ENCODE measurements around the gene ESCO1. TPM values are rescaled to one million over a fixed set of nuclear protein-coding genes. Genes with fewer than 3 reads are reported as not detected.
"Not testable (repeated sequence)": the region's sequence is repeated elsewhere in the genome, so short reads cannot be mapped to it uniquely, and the experiment has no call there.

Gene ESCO1
- total RNA-seq, 1 donor from 2014 or later, result 20.0 TPM

DNA sequence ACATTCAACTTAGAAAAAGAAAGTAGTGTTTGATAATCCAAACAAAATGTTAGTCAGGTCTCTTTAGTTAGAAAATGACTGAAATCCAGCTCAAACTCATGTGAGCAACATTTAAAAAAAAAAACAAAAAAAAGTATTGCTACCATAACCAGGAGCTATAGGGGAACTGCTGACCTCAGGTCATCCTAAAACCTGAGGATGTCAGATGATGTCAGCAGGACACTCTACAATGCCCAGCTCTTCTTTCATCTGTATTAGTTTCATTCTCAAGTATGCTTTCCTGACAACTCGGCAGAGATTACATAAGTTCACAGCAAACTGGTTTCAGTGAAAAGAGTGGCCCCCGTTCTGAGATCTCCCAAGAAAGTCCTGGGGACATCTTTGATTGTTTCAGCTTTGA, 4.2 kb upstream of the ESCO1 start:
- intact Hi-C loops (cut with micrococcal nuclease), result loop anchor here (5.0 kb wide), 1 partner anchor 117 kb away; no protein-coding TSS in a partner anchor
- no peak overlapping the region for H3K4me3 Mint-ChIP-seq
- H3K27ac Mint-ChIP-seq, result no peak overlapping the region
- peaks cover 11% of the 10 kb centered on the region for H3K4me1 Mint-ChIP-seq
- no peak for DNase-seq
- H3K36me3 Mint-ChIP-seq (ENCODE audit: low read depth), result peaks cover 3% of the 10 kb centered on the region
- H3K9me3 Mint-ChIP-seq, result no peaks in the 10 kb centered on the region
- H3K27me3 Mint-ChIP-seq, result no peaks in the 10 kb centered on the region

DNA sequence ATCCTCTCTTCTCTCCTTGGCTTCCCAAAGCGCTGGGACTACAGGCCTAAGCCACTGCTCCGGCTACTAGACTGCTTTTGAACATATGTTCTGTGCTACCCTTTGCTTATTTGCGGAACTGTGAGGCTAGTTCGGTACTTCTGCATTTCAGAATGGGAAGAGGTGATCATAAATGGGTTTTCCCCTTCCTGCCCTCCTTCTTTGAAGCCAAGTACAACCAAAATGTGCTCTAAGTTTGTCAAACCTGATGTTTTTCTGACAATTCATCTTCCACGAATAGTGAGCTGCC, 1.7 kb upstream of the ESCO1 start:
- H3K4me3 Mint-ChIP-seq, result no peak overlapping the region
- H3K4me1 Mint-ChIP-seq, result peaks cover 22% of the 10 kb centered on the region
- H3K27me3 Mint-ChIP-seq, result no peaks in the 10 kb centered on the region
- intact Hi-C loops (cut with micrococcal nuclease), result loop anchor here (5.0 kb wide), 1 partner anchor 115 kb away; no protein-coding TSS in a partner anchor
- H3K27ac Mint-ChIP-seq, result no peak overlapping the region
- no peak for DNase-seq
- H3K36me3 Mint-ChIP-seq (ENCODE audit: low read depth), result peaks cover 9% of the 10 kb centered on the region
- H3K9me3 Mint-ChIP-seq, result no peaks in the 10 kb centered on the region

DNA sequence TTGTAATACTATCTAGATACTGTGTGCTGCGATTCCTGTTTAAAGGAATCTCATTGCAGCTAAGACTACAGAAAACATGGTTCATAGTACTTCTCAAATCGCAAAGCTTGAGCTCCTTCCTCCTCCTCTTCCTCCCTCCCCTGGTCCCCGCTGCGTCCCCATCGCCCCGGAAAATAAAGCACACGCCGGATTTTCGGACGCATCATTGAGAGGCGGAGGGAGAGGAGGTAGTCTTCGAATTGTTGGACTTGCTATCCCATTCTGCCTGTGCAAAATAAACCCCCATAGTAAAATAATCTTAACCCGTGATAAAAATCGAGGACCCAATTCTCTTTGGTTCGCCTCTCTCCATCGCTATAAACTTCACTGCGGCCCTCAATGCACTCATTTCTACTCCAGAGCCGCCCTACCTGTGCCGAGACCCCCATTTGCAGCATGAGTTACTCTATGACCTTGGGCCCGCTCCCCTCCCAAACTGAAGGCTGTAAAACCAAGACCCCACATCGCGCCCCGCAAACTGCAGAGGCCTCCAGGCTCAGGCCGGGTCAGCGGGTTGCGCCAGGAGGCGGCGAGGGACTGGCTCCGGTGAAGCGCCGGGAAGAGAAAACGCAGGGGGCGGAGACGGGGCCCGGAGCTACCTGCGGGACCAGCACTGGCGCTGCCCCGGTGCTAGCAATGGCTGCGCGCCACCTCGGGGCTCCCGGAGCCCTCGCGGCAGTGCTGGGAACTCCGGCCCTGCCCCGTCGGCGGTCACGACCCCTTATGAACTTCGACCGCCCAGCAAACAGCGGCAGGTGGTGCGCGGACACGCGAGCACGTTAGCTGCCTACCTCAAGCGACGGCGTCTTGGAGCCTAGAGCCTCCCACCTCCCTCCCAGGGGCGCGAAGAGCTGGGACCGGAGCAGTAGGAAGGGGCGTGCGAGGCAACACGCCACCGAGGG, 649 bp downstream of the ESCO1 start:
- intact Hi-C loops (cut with micrococcal nuclease), result loop anchor here (1.0 to 5.0 kb wide), 5 partner anchors 12 to 489 kb away; partner anchors contain the start of genes ABHD3, MIB1, ROCK1 and SNRPD1

DNA sequence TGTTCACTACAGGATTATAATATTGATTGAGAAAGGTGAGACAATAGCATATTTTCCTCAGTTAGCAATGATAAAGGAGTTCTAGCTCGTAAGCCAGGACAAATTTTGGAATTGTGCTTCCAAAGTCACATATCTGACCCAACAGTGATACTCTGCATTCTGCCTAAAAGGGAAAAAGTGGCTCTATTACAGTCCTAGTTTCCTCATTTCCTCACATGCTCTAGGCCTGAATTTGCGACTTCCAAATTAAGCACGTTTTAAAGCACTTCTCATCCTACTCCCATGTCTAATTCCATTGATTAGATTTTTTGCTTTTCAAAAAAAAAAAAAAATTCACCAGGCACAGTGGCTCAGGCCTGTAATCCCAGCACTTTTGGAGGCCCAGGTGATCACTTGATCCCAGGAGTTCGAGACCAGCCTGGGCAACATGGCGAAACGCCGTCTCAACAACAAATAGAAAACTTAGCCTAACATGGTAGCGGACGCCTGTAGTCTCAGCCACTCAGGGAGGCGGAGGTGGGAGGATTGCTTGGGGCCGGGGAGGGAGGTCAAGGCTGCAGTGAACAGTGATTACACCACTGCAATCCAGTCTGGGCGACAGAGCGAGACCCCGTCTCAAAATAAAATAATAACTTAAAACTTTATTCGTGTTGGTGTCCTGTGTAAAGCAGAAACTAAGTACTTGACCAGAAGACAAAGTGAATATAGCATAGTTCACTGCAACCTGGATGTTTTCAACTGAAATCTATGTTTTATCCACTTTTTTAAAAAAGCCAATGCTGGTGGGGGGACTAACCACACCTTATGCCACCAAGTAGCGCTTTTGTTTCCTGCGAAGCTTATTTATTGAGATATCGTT, 1.5 kb downstream of the ESCO1 start:
- Mint-ChIP-seq H3K27ac (peak overlapping the region; percentile 95), H3K4me1 (peaks cover 27% of the 10 kb centered on the region), H3K4me3 (peak overlapping the region; percentile 94), H3K9me3 (no peaks in the 10 kb centered on the region), H3K36me3 (ENCODE audit: low read depth) (peaks cover 17% of the 10 kb centered on the region), H3K27me3 (no peaks in the 10 kb centered on the region)
- intact Hi-C loops (cut with micrococcal nuclease), result no loop called here
- DNase-seq, result no peak

More for the DNA sequence above, 649 bp downstream of the ESCO1 start:
- no peaks in the 10 kb centered on the region for H3K27me3 Mint-ChIP-seq
- H3K9me3 Mint-ChIP-seq, result no peaks in the 10 kb centered on the region
- peaks cover 26% of the 10 kb centered on the region for H3K4me1 Mint-ChIP-seq
- H3K36me3 Mint-ChIP-seq (ENCODE audit: low read depth), result peaks cover 13% of the 10 kb centered on the region
- H3K4me3 Mint-ChIP-seq, result peak overlapping the region; percentile 94
- peak overlapping the region; percentile 95 for H3K27ac Mint-ChIP-seq
- DNase-seq, result peak; percentile 76

DNA sequence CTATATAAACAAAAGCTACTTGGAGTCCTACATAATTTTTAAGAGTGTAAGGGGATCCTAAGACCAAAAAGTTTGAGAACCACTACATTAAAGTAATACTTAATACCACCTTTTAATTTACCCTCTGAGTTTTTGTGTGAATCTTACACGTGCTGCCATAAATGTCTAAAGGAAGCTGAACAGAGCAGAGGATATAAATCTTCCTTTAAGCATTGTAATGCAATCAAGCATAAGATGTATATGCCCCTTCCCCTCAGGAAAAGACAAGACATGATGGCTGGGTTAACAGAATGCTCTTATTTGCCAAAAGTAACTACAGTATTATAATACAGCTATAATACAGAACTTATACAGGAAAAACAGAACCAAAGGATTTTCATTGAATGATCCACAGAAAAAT, 2.9 kb downstream of the ESCO1 start:
- H3K27ac Mint-ChIP-seq, result peak overlapping the region; percentile 51
- peaks cover 29% of the 10 kb centered on the region for H3K4me1 Mint-ChIP-seq
- peaks cover 22% of the 10 kb centered on the region for H3K36me3 Mint-ChIP-seq (ENCODE audit: low read depth)
- intact Hi-C loops (cut with micrococcal nuclease), result no loop called here
- no peaks in the 10 kb centered on the region for H3K9me3 Mint-ChIP-seq
- no peaks in the 10 kb centered on the region for H3K27me3 Mint-ChIP-seq
- peak; percentile 19 for DNase-seq
- H3K4me3 Mint-ChIP-seq, result peak overlapping the region; percentile 26

DNA sequence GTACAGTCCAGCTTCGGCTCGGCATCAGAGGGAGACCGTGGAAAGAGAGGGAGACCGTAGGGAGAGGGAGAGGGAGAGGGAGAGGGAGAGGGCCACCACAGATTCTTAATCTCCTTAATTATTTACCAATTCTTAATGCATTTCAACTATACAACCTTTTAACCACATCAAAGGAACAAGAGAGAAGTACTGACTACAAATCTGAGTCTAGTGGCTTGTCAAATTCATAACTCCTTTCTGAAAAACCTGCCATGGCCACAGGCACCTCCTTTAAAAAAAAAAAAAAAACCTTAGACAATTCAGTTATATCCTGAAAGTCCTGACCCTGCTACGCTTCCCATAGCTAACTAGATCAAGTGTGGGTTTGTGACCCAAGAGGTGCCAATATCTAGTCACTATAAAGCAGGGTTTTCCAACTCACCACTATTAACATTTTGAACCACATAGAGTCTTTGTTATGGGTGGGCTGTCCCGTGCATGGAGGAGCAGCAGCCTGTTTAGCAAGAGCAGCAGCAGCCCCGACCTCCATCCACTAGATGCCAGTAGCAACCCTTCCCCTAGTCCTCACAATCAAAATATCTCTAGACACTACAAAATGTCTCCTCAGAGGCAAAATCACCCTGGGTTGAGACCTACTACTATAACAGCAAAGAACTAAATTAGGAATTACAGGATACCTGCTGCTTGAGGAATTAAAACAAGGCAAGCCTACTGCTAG, 6.8 kb downstream of the ESCO1 start:
- intact Hi-C loops (cut with micrococcal nuclease), result no loop called here
- H3K27me3 Mint-ChIP-seq, result no peaks in the 10 kb centered on the region
- peaks cover 12% of the 10 kb centered on the region for H3K4me1 Mint-ChIP-seq
- H3K27ac Mint-ChIP-seq, result no peak overlapping the region
- no peaks in the 10 kb centered on the region for H3K9me3 Mint-ChIP-seq
- H3K4me3 Mint-ChIP-seq, result no peak overlapping the region
- H3K36me3 Mint-ChIP-seq (ENCODE audit: low read depth), result peaks cover 26% of the 10 kb centered on the region
- no peak for DNase-seq

DNA sequence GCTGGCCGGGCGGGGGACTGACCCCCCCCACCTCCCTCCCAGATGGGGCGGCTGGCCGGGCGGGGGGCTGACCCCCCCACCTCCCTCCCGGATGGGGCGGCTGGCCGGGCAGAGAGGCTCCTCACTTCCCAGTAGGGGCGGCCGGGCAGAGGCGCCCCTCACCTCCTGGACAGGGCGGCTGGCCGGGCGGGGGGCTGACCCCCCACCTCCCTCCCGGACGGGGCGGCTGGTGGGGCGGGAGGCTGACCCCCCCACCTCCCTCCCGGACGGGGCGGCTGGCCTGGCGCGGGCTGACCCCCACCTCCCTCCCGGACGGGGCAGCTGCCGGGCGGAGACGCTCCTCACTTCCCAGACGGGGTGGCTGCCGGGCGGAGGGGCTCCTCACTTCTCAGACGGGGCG, 8.1 kb downstream of the ESCO1 start:
- DNase-seq; H3K9me3 Mint-ChIP-seq; H3K27me3 Mint-ChIP-seq; H3K4me3 Mint-ChIP-seq; H3K4me1 Mint-ChIP-seq; H3K27ac Mint-ChIP-seq; intact Hi-C loops (cut with micrococcal nuclease): not testable (repeated sequence)
- peaks cover 29% of the 10 kb centered on the region for H3K36me3 Mint-ChIP-seq (ENCODE audit: low read depth)

DNA sequence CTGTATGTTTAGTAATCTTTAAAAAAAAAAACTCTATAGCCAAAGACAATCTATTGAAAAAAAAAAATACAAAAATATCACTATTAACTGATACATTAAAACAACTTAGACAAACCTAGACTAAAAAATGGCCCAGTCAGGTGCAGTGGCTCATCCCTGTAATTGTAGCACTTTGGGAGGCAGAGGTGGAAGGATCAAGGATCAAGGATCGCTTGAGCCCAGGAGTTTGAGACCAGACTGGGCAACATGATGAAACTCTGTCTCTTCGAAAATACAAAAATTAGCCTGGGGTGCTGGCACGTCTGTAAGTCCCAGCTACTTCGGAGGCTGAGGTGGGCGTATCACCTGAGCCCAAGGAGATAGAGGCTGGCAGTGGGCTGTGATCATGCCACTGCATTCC, 16.1 kb downstream of the ESCO1 start:
- Mint-ChIP-seq H3K27me3 (no peaks in the 10 kb centered on the region), H3K36me3 (ENCODE audit: low read depth) (peaks cover 17% of the 10 kb centered on the region), H3K4me1 (peaks cover 4% of the 10 kb centered on the region), H3K27ac (no peak overlapping the region), H3K9me3 (no peaks in the 10 kb centered on the region), H3K4me3 (no peak overlapping the region)
- DNase-seq, result no peak
- intact Hi-C loops (cut with micrococcal nuclease), result no loop called here

DNA sequence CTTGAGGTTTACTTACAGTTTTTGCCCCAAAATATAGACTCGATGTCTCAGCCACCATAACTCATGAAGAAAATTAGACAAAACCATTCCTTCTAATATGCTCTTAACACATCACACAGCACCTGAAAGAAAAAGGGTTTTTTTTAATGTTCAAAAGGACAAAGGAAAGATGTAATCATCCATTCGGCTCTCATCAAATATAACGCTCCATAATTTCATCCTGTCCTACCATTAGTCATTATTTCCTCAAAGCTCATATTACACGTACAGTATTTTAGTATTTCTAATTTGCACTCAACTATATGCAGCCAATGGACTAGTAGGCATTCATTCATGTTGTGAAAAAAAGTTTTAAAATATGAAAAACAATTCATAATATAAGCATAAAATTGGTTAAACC, 24.8 kb downstream of the ESCO1 start:
- DNase-seq, result no peak
- Mint-ChIP-seq H3K36me3 (ENCODE audit: low read depth) (peaks cover 57% of the 10 kb centered on the region), H3K4me3 (no peak overlapping the region), H3K27ac (no peak overlapping the region), H3K27me3 (no peaks in the 10 kb centered on the region), H3K4me1 (peaks cover 4% of the 10 kb centered on the region), H3K9me3 (no peaks in the 10 kb centered on the region)
- intact Hi-C loops (cut with micrococcal nuclease), result no loop called here

DNA sequence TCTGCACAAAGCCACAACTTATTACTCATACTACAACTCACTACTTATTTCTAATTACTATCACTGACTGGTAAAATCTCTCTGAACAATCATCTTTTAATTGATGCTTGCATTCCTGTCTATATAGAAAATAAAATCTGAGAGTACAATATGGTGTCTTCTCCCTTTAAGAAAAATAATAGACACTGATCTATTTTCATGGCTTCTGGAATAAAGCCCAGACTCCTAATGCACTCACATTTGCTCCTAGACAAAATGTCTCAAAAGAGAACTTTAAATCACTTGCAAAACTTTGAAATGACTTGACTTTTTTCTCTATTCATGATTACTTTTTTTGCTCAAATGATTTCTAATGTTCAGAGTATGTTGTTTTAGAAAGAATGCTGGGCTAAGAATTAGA, 28.7 kb downstream of the ESCO1 start:
- intact Hi-C loops (cut with micrococcal nuclease), result no loop called here
- Mint-ChIP-seq H3K4me3 (no peak overlapping the region), H3K4me1 (no peaks in the 10 kb centered on the region), H3K9me3 (no peaks in the 10 kb centered on the region), H3K27me3 (no peaks in the 10 kb centered on the region), H3K36me3 (ENCODE audit: low read depth) (peaks cover 57% of the 10 kb centered on the region), H3K27ac (no peak overlapping the region)
- no peak for DNase-seq

DNA sequence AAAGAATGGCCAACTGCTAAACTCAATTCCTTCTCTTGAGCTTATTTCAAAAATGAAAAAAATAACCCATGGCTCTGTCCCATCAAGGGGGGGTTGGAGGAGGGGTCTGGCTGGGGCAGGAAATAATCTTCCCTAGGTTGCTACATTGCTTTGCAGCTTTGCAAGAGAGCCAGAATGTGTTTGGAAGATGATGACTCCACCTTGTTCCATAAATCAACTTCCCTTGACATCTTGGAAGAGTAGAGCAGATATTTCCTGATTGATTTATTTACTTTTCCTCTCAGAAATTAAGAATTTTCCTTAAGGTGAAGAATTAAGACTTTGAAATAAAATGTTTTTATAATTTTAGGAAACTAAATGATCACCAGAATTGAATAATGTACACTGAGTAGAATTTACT, 41.3 kb downstream of the ESCO1 start:
- intact Hi-C loops (cut with micrococcal nuclease), result no loop called here
- Mint-ChIP-seq H3K27ac (no peak overlapping the region), H3K4me1 (no peaks in the 10 kb centered on the region), H3K27me3 (no peaks in the 10 kb centered on the region), H3K9me3 (no peaks in the 10 kb centered on the region), H3K36me3 (ENCODE audit: low read depth) (peaks cover 33% of the 10 kb centered on the region), H3K4me3 (no peak overlapping the region)
- no peak for DNase-seq

DNA sequence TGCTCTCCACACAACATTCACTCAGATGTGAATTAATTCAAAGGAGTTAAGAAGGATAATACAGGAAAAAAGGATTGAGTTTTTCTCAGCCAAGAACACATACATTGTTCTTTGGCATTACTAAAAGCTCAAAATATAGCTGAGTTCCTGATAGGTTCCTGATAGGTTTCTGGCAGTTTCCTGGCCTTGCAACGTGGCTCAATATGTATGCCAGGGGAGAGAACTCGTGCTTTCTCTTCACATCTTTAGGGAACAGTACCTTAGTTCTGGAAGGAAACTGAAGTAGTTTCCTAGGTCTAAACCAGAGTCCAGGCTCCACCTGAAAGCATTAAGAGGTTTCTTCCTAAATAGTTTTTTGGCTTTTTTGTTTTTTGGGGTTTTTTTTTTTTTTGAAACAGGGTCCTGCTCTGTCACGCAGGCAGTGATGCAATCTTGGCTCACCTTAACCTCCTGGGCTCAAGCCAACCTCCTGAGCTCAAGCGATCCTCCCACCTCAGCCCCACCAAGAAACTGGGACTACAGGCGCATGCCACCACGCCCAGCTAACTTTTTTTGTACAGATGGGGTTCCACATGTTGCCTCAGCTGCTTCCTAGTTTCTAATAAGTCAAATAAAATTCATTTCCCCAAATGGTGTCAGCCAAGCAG, 42.8 kb downstream of the ESCO1 start:
- no peaks in the 10 kb centered on the region for H3K27me3 Mint-ChIP-seq
- H3K4me1 Mint-ChIP-seq, result peaks cover under 1% of the 10 kb centered on the region
- no peak for DNase-seq
- no peaks in the 10 kb centered on the region for H3K9me3 Mint-ChIP-seq
- no peak overlapping the region for H3K4me3 Mint-ChIP-seq
- H3K27ac Mint-ChIP-seq, result no peak overlapping the region
- intact Hi-C loops (cut with micrococcal nuclease), result no loop called here
- H3K36me3 Mint-ChIP-seq (ENCODE audit: low read depth), result peaks cover 37% of the 10 kb centered on the region

DNA sequence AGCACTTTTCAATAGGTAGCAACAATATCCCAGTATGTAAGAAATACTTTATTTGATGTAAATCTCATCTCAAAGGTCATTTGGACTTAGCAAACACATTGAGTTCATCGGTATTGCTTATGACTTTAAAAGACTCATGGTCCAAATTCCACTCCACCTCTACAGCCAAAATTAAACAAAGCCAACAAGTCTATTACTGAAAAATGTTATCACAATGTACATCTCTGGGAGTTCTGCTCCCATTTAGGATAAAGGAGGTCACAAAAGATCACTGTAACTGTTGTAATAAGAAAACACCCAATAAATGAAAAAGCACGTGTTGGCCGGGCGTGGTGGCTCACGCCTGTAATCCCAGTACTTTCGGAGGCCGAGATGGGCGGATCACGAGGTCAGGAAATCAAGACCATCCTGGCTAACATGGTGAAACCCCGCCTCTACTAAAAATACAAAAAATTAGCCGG, 50.0 kb downstream of the ESCO1 start:
- no peak overlapping the region for H3K27ac Mint-ChIP-seq
- H3K36me3 Mint-ChIP-seq (ENCODE audit: low read depth), result peaks cover 52% of the 10 kb centered on the region
- no peak for DNase-seq
- no peaks in the 10 kb centered on the region for H3K27me3 Mint-ChIP-seq
- intact Hi-C loops (cut with micrococcal nuclease), result no loop called here
- peaks cover 8% of the 10 kb centered on the region for H3K4me1 Mint-ChIP-seq
- H3K4me3 Mint-ChIP-seq, result no peak overlapping the region
- H3K9me3 Mint-ChIP-seq, result no peaks in the 10 kb centered on the region

Measured in activated CD4-positive, alpha-beta T cell treated with anti-CD3 and anti-CD28 coated beads, Interleukin-2, amount 10 ng/mL, durations not matched to agents 24 days and 14 days (primary cell).